ENCODE data around the gene SIRPB1.
"Not testable (repeated sequence)": the region's sequence is repeated elsewhere in the genome, so short reads cannot be mapped to it uniquely, and the experiment has no call there.

SIRPB1 gene

DNA sequence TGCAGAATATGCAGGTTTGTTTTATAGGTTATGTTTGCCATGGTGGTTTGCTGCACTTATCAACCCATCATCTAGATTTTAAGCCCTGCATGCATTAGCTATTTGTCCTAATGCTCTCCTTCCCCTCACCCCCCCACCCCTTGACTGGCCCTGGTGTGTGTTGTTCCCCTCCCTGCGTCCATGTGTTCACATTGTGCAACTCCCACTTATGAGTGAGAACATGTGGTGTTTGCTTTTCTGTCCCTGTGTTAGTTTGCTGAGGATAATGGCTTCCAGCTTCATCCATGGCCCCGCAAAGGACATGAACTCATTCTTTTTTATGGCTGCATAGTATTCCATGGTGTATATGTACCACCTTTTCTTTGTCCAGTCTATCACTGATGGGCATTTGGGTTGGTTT lies 18.8 kb upstream of the SIRPB1 start:
- not testable (repeated sequence) for H3K4me3 ChIP-seq (ENCODE audit: insufficient read depth, low read depth, low read length, poor library complexity, severe bottlenecking); H3K27me3 ChIP-seq (replicated peaks; ENCODE audit: control insufficient read depth, insufficient read depth, low read length, poor library complexity, severe bottlenecking); H3K27ac ChIP-seq (ENCODE audit: insufficient read depth, low read length, poor library complexity, severe bottlenecking); H3K4me1 ChIP-seq (ENCODE audit: control insufficient read depth, insufficient read depth, low read length, poor library complexity, severe bottlenecking); DNase-seq; H3K9me3 ChIP-seq (ENCODE audit: control insufficient read depth, low read length)
- H3K36me3 ChIP-seq (ENCODE audit: control insufficient read depth, insufficient read depth, low read length): peaks cover 12% of the 10 kb centered on the region

DNA sequence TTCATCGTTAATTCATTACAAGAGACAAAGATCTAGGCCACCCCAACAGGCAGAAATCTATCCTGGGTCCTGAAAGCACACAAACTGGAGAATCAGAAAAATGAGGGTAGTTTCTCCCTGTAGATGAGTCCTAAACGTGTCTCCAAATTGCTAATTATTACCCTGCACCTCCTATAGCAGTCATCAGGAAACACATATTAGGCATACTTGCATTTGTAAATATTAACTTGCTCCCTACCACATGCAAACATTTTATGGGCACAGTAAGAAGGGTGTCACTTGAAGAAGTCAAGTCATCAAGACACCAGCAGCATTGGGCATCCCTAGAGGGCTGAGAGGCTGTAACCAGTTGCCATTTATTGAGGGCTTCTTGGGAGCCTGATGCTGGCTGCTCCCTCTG lies 17.9 kb upstream of the SIRPB1 start:
- Histone ChIP-seq H3K36me3 (ENCODE audit: control insufficient read depth, insufficient read depth, low read length) (peaks cover 12% of the 10 kb centered on the region), H3K4me1 (ENCODE audit: control insufficient read depth, insufficient read depth, low read length, poor library complexity, severe bottlenecking) (no peaks in the 10 kb centered on the region), H3K4me3 (ENCODE audit: insufficient read depth, low read depth, low read length, poor library complexity, severe bottlenecking) (no peak overlapping the region), H3K27me3 (replicated peaks; ENCODE audit: control insufficient read depth, insufficient read depth, low read length, poor library complexity, severe bottlenecking) (no peaks in the 10 kb centered on the region), H3K9me3 (ENCODE audit: control insufficient read depth, low read length) (no peaks in the 10 kb centered on the region), H3K27ac (ENCODE audit: insufficient read depth, low read length, poor library complexity, severe bottlenecking) (no peak overlapping the region)
- no peak for DNase-seq

GRCh38 chr20:1637226-1637625 lies 17.4 kb upstream of the SIRPB1 start:
- DNase-seq: no peak
- Histone ChIP-seq H3K27me3 (replicated peaks; ENCODE audit: control insufficient read depth, insufficient read depth, low read length, poor library complexity, severe bottlenecking) (no peaks in the 10 kb centered on the region), H3K4me1 (ENCODE audit: control insufficient read depth, insufficient read depth, low read length, poor library complexity, severe bottlenecking) (peaks cover 5% of the 10 kb centered on the region), H3K36me3 (ENCODE audit: control insufficient read depth, insufficient read depth, low read length) (peaks cover 12% of the 10 kb centered on the region), H3K9me3 (ENCODE audit: control insufficient read depth, low read length) (no peaks in the 10 kb centered on the region), H3K27ac (ENCODE audit: insufficient read depth, low read length, poor library complexity, severe bottlenecking) (no peak overlapping the region), H3K4me3 (ENCODE audit: insufficient read depth, low read depth, low read length, poor library complexity, severe bottlenecking) (no peak overlapping the region)

- DNase-seq: no peak
- H3K27me3 ChIP-seq (replicated peaks; ENCODE audit: control insufficient read depth, insufficient read depth, low read length, poor library complexity, severe bottlenecking): no peaks in the 10 kb centered on the region
- no peaks in the 10 kb centered on the region for H3K9me3 ChIP-seq (ENCODE audit: control insufficient read depth, low read length)
These were observed 16.8 kb upstream of the SIRPB1 start for GRCh38 chr20:1636621-1637020.

DNA sequence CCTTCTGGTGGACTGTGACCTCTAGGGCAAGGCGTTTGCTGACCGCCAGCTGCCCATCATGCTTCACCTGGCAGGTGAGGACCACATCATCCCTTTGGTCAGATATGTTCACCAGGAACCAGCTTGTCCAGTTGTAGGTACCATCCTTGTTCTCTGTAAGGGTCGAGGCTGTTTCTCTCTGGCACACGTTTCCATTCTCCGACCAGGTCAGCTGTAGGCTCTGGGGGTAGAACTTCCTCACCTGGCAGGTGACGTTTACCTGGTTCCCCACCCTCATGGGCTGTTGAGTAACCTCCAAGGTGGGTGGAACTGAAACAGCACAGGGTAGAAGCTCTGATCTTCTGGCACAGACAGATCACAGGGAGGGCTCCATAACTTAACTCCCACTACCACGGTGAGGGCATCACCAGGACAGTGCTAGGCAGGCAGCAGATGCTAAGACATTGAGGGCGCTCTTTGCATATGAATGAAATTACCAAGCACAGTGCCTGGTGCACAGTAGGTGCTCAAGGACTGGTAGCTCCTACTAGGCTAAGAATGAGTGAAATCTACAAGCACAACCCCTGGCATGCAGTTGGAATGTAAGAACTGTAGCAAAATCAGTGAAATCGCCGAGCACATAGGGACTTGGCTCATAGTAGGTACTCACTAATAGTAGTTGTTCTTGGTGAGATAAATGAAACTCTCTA lies 15.6 kb upstream of the SIRPB1 start:
- no peak overlapping the region for H3K27ac ChIP-seq (ENCODE audit: insufficient read depth, low read length, poor library complexity, severe bottlenecking)
- peaks cover 12% of the 10 kb centered on the region for H3K36me3 ChIP-seq (ENCODE audit: control insufficient read depth, insufficient read depth, low read length)
- peaks cover 7% of the 10 kb centered on the region for H3K4me1 ChIP-seq (ENCODE audit: control insufficient read depth, insufficient read depth, low read length, poor library complexity, severe bottlenecking)
- H3K27me3 ChIP-seq (replicated peaks; ENCODE audit: control insufficient read depth, insufficient read depth, low read length, poor library complexity, severe bottlenecking): no peaks in the 10 kb centered on the region
- DNase-seq: no peak
- H3K4me3 ChIP-seq (ENCODE audit: insufficient read depth, low read depth, low read length, poor library complexity, severe bottlenecking): no peak overlapping the region
- H3K9me3 ChIP-seq (ENCODE audit: control insufficient read depth, low read length): no peaks in the 10 kb centered on the region

More at GRCh38 chr20:1636621-1637020, 16.8 kb upstream of the SIRPB1 start:
- no peak overlapping the region for H3K4me3 ChIP-seq (ENCODE audit: insufficient read depth, low read depth, low read length, poor library complexity, severe bottlenecking)
- H3K4me1 ChIP-seq (ENCODE audit: control insufficient read depth, insufficient read depth, low read length, poor library complexity, severe bottlenecking): peaks cover 7% of the 10 kb centered on the region
- peaks cover 12% of the 10 kb centered on the region for H3K36me3 ChIP-seq (ENCODE audit: control insufficient read depth, insufficient read depth, low read length)
- H3K27ac ChIP-seq (ENCODE audit: insufficient read depth, low read length, poor library complexity, severe bottlenecking): no peak overlapping the region

DNA sequence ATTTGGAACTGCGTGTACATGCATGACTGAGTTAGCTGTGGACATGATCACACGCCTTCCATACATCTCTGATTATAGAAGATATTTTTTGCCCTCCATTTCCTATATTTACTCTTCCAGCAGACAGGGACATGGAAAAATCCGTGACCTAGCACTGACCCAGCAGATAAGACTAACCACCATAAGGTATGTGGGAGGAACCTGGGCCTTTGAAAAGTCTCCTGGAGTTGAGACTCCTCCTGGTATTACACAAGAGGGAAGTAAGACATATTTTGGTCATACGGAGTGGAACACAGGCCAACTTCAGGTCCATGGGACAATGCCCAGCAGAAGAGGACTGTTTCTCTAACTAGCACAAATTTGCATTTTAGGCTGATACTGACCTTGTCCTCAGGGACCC lies 13.7 kb upstream of the SIRPB1 start:
- Histone ChIP-seq H3K4me3 (ENCODE audit: insufficient read depth, low read depth, low read length, poor library complexity, severe bottlenecking) (no peak overlapping the region), H3K4me1 (ENCODE audit: control insufficient read depth, insufficient read depth, low read length, poor library complexity, severe bottlenecking) (peaks cover 7% of the 10 kb centered on the region), H3K9me3 (ENCODE audit: control insufficient read depth, low read length) (no peaks in the 10 kb centered on the region), H3K36me3 (ENCODE audit: control insufficient read depth, insufficient read depth, low read length) (peaks cover 12% of the 10 kb centered on the region), H3K27ac (ENCODE audit: insufficient read depth, low read length, poor library complexity, severe bottlenecking) (no peak overlapping the region), H3K27me3 (replicated peaks; ENCODE audit: control insufficient read depth, insufficient read depth, low read length, poor library complexity, severe bottlenecking) (no peaks in the 10 kb centered on the region)
- no peak for DNase-seq

DNA sequence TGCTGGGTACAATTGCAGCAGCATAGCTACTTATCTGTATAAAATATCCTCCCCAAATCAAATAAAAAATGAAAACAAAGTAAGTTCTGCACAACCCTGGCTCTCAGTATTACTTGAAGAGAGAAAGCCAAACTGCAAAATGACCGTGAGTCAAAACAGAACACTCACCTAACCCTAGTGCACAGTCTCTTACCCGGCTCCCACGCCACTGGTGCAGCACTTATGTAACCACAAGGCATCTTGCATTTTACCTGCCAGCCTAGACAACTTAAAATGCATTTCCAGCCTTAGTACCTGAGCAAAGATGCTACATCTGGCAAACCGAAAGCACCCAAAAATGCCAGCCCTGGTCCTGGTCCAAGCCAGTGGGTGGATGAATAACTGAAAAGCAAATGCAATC lies 12.4 kb upstream of the SIRPB1 start:
- Histone ChIP-seq H3K27ac (ENCODE audit: insufficient read depth, low read length, poor library complexity, severe bottlenecking) (peak overlapping the region; percentile 0), H3K4me1 (ENCODE audit: control insufficient read depth, insufficient read depth, low read length, poor library complexity, severe bottlenecking) (peaks cover 7% of the 10 kb centered on the region), H3K27me3 (replicated peaks; ENCODE audit: control insufficient read depth, insufficient read depth, low read length, poor library complexity, severe bottlenecking) (no peaks in the 10 kb centered on the region), H3K9me3 (ENCODE audit: control insufficient read depth, low read length) (no peaks in the 10 kb centered on the region), H3K36me3 (ENCODE audit: control insufficient read depth, insufficient read depth, low read length) (peaks cover 12% of the 10 kb centered on the region), H3K4me3 (ENCODE audit: insufficient read depth, low read depth, low read length, poor library complexity, severe bottlenecking) (peak overlapping the region; percentile 14)
- DNase-seq: no peak

- Histone ChIP-seq H3K27ac (ENCODE audit: insufficient read depth, low read length, poor library complexity, severe bottlenecking) (peak overlapping the region; percentile 0), H3K27me3 (replicated peaks; ENCODE audit: control insufficient read depth, insufficient read depth, low read length, poor library complexity, severe bottlenecking) (no peaks in the 10 kb centered on the region), H3K4me3 (ENCODE audit: insufficient read depth, low read depth, low read length, poor library complexity, severe bottlenecking) (no peak overlapping the region), H3K9me3 (ENCODE audit: control insufficient read depth, low read length) (no peaks in the 10 kb centered on the region), H3K36me3 (ENCODE audit: control insufficient read depth, insufficient read depth, low read length) (peaks cover 12% of the 10 kb centered on the region), H3K4me1 (ENCODE audit: control insufficient read depth, insufficient read depth, low read length, poor library complexity, severe bottlenecking) (peaks cover 7% of the 10 kb centered on the region)
- DNase-seq: no peak
These were observed 11.7 kb upstream of the SIRPB1 start for GRCh38 chr20:1631309-1632151.

GRCh38 chr20:1630186-1630585 lies 10.4 kb upstream of the SIRPB1 start:
- Histone ChIP-seq H3K36me3 (ENCODE audit: control insufficient read depth, insufficient read depth, low read length) (peaks cover 3% of the 10 kb centered on the region), H3K4me1 (ENCODE audit: control insufficient read depth, insufficient read depth, low read length, poor library complexity, severe bottlenecking) (peaks cover 7% of the 10 kb centered on the region)

DNA sequence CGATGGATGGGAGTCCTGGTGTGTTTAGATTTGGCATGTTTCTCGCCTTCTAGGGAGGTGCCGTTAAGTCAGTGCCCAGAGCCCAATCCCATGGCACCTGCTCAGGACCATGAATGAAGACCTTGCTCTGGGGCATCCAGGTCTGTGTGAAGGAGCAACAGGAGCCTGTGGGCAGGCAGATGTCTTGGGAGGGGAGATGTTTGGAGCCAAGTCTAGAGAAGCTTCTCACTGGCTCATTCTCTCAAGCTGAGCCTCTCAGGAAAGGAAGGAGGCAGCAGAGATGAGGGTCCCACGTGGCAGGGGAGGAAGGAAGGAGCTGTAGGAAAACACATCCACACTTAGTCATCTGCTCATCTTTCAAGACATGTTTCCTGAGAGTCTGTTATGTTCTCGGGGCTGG lies 9.5 kb upstream of the SIRPB1 start:
- no peak overlapping the region for H3K27ac ChIP-seq (ENCODE audit: insufficient read depth, low read length, poor library complexity, severe bottlenecking)
- H3K4me1 ChIP-seq (ENCODE audit: control insufficient read depth, insufficient read depth, low read length, poor library complexity, severe bottlenecking): peaks cover 7% of the 10 kb centered on the region

More at GRCh38 chr20:1630186-1630585, 10.4 kb upstream of the SIRPB1 start:
- DNase-seq: no peak
- Histone ChIP-seq H3K4me3 (ENCODE audit: insufficient read depth, low read depth, low read length, poor library complexity, severe bottlenecking) (no peak overlapping the region), H3K27me3 (replicated peaks; ENCODE audit: control insufficient read depth, insufficient read depth, low read length, poor library complexity, severe bottlenecking) (no peaks in the 10 kb centered on the region), H3K9me3 (ENCODE audit: control insufficient read depth, low read length) (no peaks in the 10 kb centered on the region), H3K27ac (ENCODE audit: insufficient read depth, low read length, poor library complexity, severe bottlenecking) (no peak overlapping the region)

More for the DNA sequence above, 9.5 kb upstream of the SIRPB1 start:
- no peak overlapping the region for H3K4me3 ChIP-seq (ENCODE audit: insufficient read depth, low read depth, low read length, poor library complexity, severe bottlenecking)
- DNase-seq: no peak
- H3K27me3 ChIP-seq (replicated peaks; ENCODE audit: control insufficient read depth, insufficient read depth, low read length, poor library complexity, severe bottlenecking): no peaks in the 10 kb centered on the region
- no peaks in the 10 kb centered on the region for H3K9me3 ChIP-seq (ENCODE audit: control insufficient read depth, low read length)
- H3K36me3 ChIP-seq (ENCODE audit: control insufficient read depth, insufficient read depth, low read length): no peaks in the 10 kb centered on the region
